SU-DHL-6 (cell line): Measurements from ENCODE around the gene TRIM40.
"Not testable (repeated sequence)": the region's sequence is repeated elsewhere in the genome, so short reads cannot be mapped to it uniquely, and the experiment has no call there.

Experiments
- H2AFZ ChIP-seq: fragments of 200-600 bp; sonication (generic); 2 replicates; pipeline ENCODE4 v1.6.1; 2014; ENCODE audit warnings: low read depth, mild to moderate bottlenecking, moderate library complexity, mixed read lengths, antibody characterized with exemption, low read length; ENCODE audit not compliant: severe bottlenecking
- H3F3A ChIP-seq: fragments of 200-600 bp; shearing (Covaris generic); 2 replicates; pipeline ENCODE4 v1.6.0; 2016; ENCODE audit warnings: antibody characterized with exemption, mild to moderate bottlenecking; ENCODE audit not compliant: insufficient read depth
- H3K27ac ChIP-seq: fragments of 200-600 bp; sonication (generic); 2 replicates; pipeline ENCODE4 v1.5.1; 2016; ENCODE audit warnings: low read depth, mild to moderate bottlenecking, low read length, moderate library complexity, mixed read lengths
- H3K27me3 ChIP-seq: fragments of 200-600 bp; sonication (generic), shearing (Covaris generic); 2 replicates; pipeline ENCODE4 v1.6.0; 2014; ENCODE audit warnings: mild to moderate bottlenecking, low read length
- H3K36me3 ChIP-seq: fragments of 200-600 bp; sonication (generic); 2 replicates; pipeline ENCODE4 v1.6.1; 2014; ENCODE audit warnings: mild to moderate bottlenecking, low read length, mixed read lengths
- H3K4me2 ChIP-seq: fragments of 300-600, 200-600 bp; shearing (Covaris generic), sonication (generic); 2 replicates; pipeline ENCODE4 v1.6.0; 2014; ENCODE audit warnings: low read length, low read depth, mild to moderate bottlenecking; ENCODE audit not compliant: poor library complexity, severe bottlenecking
- H3K4me3 ChIP-seq: fragments of 200-600 bp; sonication (generic); 2 replicates; pipeline ENCODE4 v1.5.1; 2014; ENCODE audit warnings: antibody characterized with exemption, low read length, mild to moderate bottlenecking, mixed read lengths; ENCODE audit not compliant: insufficient read depth, poor library complexity, severe bottlenecking
- H3K79me2 ChIP-seq: fragments of 200-600 bp; sonication (generic); 2 replicates; pipeline ENCODE4 v1.6.1; 2014; ENCODE audit warnings: mild to moderate bottlenecking, low read length, moderate library complexity; ENCODE audit not compliant: insufficient read depth
- H3K9ac ChIP-seq: fragments of 200-600 bp; sonication (generic); 2 replicates; pipeline ENCODE4 v1.7.0; 2014; ENCODE audit warnings: mild to moderate bottlenecking, low read length
- H3K9me2 ChIP-seq: fragments of 200-600 bp; sonication (generic); replicated peaks from 2 replicates; pipeline ENCODE4 v1.6.1; 2014; ENCODE audit warnings: low read length; ENCODE audit not compliant: insufficient read depth
- H3K9me3 ChIP-seq: fragments of 200-600 bp; sonication (generic); 2 replicates; pipeline ENCODE4 v1.6.1; 2014; ENCODE audit warnings: low read length, mixed read lengths; ENCODE audit not compliant: insufficient read depth
- H4K20me1 ChIP-seq: fragments of 200-600 bp; sonication (generic); 2 replicates; pipeline ENCODE4 v1.6.1; 2014; ENCODE audit warnings: low read depth, mild to moderate bottlenecking, antibody characterized with exemption, low read length, moderate library complexity, mixed read lengths
- EZH2phosphoT487 ChIP-seq: fragments of 200-600 bp; sonication (generic), shearing (Covaris generic); conservative IDR thresholded peaks from 2 replicates; pipeline ENCODE4 v1.6.1; 2018; ENCODE audit warnings: mild to moderate bottlenecking, antibody characterized with exemption, low read length, moderate library complexity, mixed read lengths
- TF ChIP-seq, protein P1 (sequence below): fragments of 200-600 bp; sonication (generic); IDR thresholded peaks from one replicate; pipeline ENCODE4 v1.5.1; 2017; ENCODE audit warnings: antibody characterized with exemption, mild to moderate bottlenecking, low read length, moderate library complexity; ENCODE audit not compliant: insufficient read depth, poor library complexity, severe bottlenecking

The TRIM40 gene

DNA sequence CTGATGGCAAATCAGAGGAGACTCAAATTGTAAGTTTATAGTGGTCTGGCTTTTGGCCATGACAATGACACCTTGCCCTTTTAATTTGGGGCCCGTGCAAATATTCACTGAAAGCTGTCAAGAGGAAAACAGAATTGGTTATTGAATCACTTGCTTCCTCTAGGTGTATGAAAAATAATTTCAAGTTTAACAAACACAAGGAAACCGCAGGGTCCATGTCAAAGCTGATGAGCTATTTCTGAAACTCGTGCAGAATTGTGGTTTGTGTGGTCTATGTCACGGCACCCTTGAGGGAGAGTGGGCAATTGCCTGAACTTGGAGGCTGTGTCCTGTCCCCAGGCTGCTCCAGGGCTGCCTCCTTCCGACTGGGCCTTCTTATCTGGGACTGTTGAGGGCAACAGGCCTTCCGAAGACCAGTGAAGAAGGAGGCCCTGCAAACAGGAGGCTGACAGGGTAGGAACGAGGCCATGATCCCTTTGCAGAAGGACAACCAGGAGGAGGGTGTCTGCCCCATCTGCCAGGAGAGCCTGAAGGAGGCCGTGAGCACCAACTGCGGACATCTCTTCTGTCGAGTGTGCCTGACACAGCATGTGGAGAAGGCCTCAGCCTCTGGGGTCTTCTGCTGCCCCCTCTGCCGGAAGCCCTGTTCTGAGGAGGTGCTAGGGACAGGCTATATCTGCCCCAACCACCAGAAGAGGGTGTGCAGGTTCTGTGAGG is 788 bp downstream of the TRIM40 start:
- Histone ChIP-seq H3K9ac (no peak overlapping the region), H3K27me3 (no peaks in the 10 kb centered on the region), H3K36me3 (no peaks in the 10 kb centered on the region), H3K4me3 (no peak overlapping the region), H3K9me2 (no peaks in the 10 kb centered on the region), H3F3A (no peaks in the 10 kb centered on the region), H3K4me2 (no peak overlapping the region), H3K27ac (no peak overlapping the region), H4K20me1 (no peaks in the 10 kb centered on the region), H3K9me3 (no peaks in the 10 kb centered on the region), H3K79me2 (no peaks in the 10 kb centered on the region), H2AFZ (no peak overlapping the region)
- no peak for TF ChIP-seq EZH2phosphoT487
- TF ChIP-seq, protein P1, sequence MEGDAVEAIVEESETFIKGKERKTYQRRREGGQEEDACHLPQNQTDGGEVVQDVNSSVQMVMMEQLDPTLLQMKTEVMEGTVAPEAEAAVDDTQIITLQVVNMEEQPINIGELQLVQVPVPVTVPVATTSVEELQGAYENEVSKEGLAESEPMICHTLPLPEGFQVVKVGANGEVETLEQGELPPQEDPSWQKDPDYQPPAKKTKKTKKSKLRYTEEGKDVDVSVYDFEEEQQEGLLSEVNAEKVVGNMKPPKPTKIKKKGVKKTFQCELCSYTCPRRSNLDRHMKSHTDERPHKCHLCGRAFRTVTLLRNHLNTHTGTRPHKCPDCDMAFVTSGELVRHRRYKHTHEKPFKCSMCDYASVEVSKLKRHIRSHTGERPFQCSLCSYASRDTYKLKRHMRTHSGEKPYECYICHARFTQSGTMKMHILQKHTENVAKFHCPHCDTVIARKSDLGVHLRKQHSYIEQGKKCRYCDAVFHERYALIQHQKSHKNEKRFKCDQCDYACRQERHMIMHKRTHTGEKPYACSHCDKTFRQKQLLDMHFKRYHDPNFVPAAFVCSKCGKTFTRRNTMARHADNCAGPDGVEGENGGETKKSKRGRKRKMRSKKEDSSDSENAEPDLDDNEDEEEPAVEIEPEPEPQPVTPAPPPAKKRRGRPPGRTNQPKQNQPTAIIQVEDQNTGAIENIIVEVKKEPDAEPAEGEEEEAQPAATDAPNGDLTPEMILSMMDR = no peak

DNA sequence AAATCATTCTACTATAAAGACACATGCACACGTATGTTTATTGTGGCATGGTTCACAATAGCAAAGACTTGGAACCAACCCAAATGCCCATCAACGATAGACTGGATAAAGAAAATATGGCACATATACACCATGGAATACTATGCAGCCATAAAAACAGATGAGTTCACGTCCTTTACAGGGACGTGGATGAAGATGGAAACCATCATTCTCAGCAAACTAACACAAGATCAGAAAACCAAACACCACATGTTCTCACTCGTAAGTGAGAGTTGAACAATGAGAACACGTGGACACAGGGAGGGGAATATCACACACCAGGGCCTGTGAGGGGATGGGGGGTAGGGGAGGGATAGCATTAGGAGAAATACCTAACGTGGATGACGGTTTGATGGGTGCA is 4.3 kb downstream of the TRIM40 start:
- H4K20me1 ChIP-seq, H3K4me2 ChIP-seq, H3K4me3 ChIP-seq, H3K27ac ChIP-seq, H3K9me3 ChIP-seq, H3K9me2 ChIP-seq, H3K27me3 ChIP-seq, H2AFZ ChIP-seq, H3K36me3 ChIP-seq, H3K9ac ChIP-seq, H3K79me2 ChIP-seq, H3F3A ChIP-seq: not testable (repeated sequence)

- no peak overlapping the region for H3K27ac ChIP-seq
- no peaks in the 10 kb centered on the region for H3K9me2 ChIP-seq
These were observed 6.7 kb downstream of the TRIM40 start for GRCh38 chr6:30142665-30143064.

DNA sequence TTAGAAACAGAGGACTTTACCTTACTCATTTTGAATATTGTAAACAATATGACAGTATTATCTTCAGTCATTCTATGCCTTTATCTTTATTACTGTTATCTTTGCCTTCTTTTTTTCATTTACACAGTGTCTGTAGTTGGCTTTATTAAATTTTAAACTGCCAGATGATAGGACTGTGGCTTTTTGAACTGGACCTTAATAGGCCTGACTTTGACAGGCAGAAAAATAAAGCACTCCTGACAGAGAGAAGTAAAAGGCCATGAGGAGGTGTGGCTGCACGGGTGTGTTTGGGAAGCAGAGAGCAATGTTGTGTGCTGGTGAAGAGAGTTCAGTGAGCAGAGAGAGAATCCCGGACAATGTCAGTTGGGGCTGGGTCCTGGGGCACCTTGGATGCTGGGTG is 7.8 kb downstream of the TRIM40 start:
- no peaks in the 10 kb centered on the region for H3K79me2 ChIP-seq
- no peak overlapping the region for H3K9ac ChIP-seq
- no peak for TF ChIP-seq EZH2phosphoT487
- no peaks in the 10 kb centered on the region for H3K9me2 ChIP-seq
- no peak overlapping the region for H3K4me3 ChIP-seq
- no peak overlapping the region for H2AFZ ChIP-seq
- no peak overlapping the region for H3K27ac ChIP-seq
- no peaks in the 10 kb centered on the region for H3K9me3 ChIP-seq
- H3K27me3 ChIP-seq = 0 out of 2 replicates have a peak, but pooled peaks cover 4% of the 10 kb centered on the region
- no peaks in the 10 kb centered on the region for H3F3A ChIP-seq
- H4K20me1 ChIP-seq = no peaks in the 10 kb centered on the region
- no peak overlapping the region for H3K4me2 ChIP-seq
- no peaks in the 10 kb centered on the region for H3K36me3 ChIP-seq

More at GRCh38 chr6:30142665-30143064, 6.7 kb downstream of the TRIM40 start:
- Histone ChIP-seq H3K36me3 (no peaks in the 10 kb centered on the region), H3K79me2 (no peaks in the 10 kb centered on the region), H3K4me3 (no peak overlapping the region), H3K9me3 (no peaks in the 10 kb centered on the region), H3F3A (no peaks in the 10 kb centered on the region), H3K4me2 (no peak overlapping the region), H2AFZ (no peak overlapping the region), H3K9ac (no peak overlapping the region), H3K27me3 (0 out of 2 replicates have a peak, but pooled peaks cover 4% of the 10 kb centered on the region), H4K20me1 (no peaks in the 10 kb centered on the region)
- no peak for TF ChIP-seq EZH2phosphoT487
- TF ChIP-seq, protein P1 = no peak
